ENCODE measurements around the gene FNTB. TPM values are rescaled to one million over a fixed set of nuclear protein-coding genes. Genes with fewer than 3 reads are reported as not detected.
A peak's percentile ranks its signal among the peaks of the same experiment; 100 is the strongest.

The FNTB gene
- total and polyA plus RNA-seq, 2 of the 13 experiments (the other 11 are each of a cell fraction or from before 2014, with no cell fraction given): 23.6 to 28.5 TPM

GRCh38 chr14:64942531-64943111 lies 44.1 kb upstream of the FNTB start, which contains the start of gene GPX2 (continued):
- TF ChIP-seq HNF1A (IDR thresholded peaks at IDR 0.05; ENCODE audit: low read depth): peak; percentile 93
- peak; percentile 98 for TF ChIP-seq HNF1A (CRISPR knock-in tag; IDR thresholded peaks at IDR 0.05; ENCODE audit: borderline replicate concordance)
- TF ChIP-seq SAFB2 (CRISPR knock-in tag; IDR thresholded peaks at IDR 0.05; ENCODE audit: borderline replicate concordance, low read depth): no peak
- peak; percentile 95; the same call in 1 of the 2 replicates for TF ChIP-seq NFE2L1 (CRISPR knock-in tag; IDR thresholded peaks at IDR 0.05; ENCODE audit: borderline replicate concordance)
- no peak for TF ChIP-seq TP53 (CRISPR knock-in tag; conservative IDR thresholded peaks at IDR 0.05)
- no peak for TF ChIP-seq ZMAT5 (CRISPR knock-in tag; IDR thresholded peaks at IDR 0.05; ENCODE audit: borderline replicate concordance, low read depth)
- peak; percentile 67; the same call in 1 of the 2 replicates for TF ChIP-seq KAT8 (CRISPR knock-in tag; IDR thresholded peaks at IDR 0.05)
- TF ChIP-seq XRCC5 (optimal IDR thresholded peaks at IDR 0.05; ENCODE audit: low read length): peak; percentile 28
- peak; percentile 44; the same call in 1 of the 2 replicates for TF ChIP-seq SNAI1 (CRISPR knock-in tag; IDR thresholded peaks at IDR 0.05; ENCODE audit: borderline replicate concordance)
- TF ChIP-seq NR2F1 (CRISPR knock-in tag; IDR thresholded peaks at IDR 0.05): peak in 1 of 2 experiments; percentile 37; a peak in 2 of 4 replicates
- peak; percentile 86 for TF ChIP-seq SAP130 (CRISPR knock-in tag; IDR thresholded peaks at IDR 0.05; ENCODE audit: low read depth)
- peak; percentile 44; the same call in 1 of the 2 replicates for TF ChIP-seq CCDC6 (CRISPR knock-in tag; IDR thresholded peaks at IDR 0.05)
- no peak for TF ChIP-seq THAP8 (CRISPR knock-in tag; IDR thresholded peaks at IDR 0.05; ENCODE audit: borderline replicate concordance)
- TF ChIP-seq RXRA (CRISPR knock-in tag; IDR thresholded peaks at IDR 0.05): peak; percentile 85; the same call in 1 of the 2 replicates
- TF ChIP-seq ZBTB7B (CRISPR knock-in tag; IDR thresholded peaks at IDR 0.05): peak; percentile 59; the same call in 1 of the 2 replicates
- TF ChIP-seq TARDBP (CRISPR knock-in tag; IDR thresholded peaks at IDR 0.05): peak; percentile 70
- TF ChIP-seq RCOR2 (CRISPR knock-in tag; IDR thresholded peaks at IDR 0.05): peak; percentile 89
- no peak for TF ChIP-seq ZNF17 (CRISPR knock-in tag; IDR thresholded peaks at IDR 0.05)
- TF ChIP-seq ZNF570 (CRISPR knock-in tag; IDR thresholded peaks at IDR 0.05; ENCODE audit: borderline replicate concordance): no peak
- TF ChIP-seq ZNF609 (CRISPR knock-in tag; IDR thresholded peaks at IDR 0.05; ENCODE audit: borderline replicate concordance): peak; percentile 92
